Thoracic aorta (tissue), 2 donors: Measurements from ENCODE around the gene ARMC9. TPM values are rescaled to one million over a fixed set of nuclear protein-coding genes. Genes with fewer than 3 reads are reported as not detected.
A peak's percentile ranks its signal among the peaks of the same experiment; 100 is the strongest.

Experiments
- ATAC-seq: fragments of 150-250 bp; one replicate; pipeline ENCODE4 v1.8.0; 2017; ENCODE audit warnings: low read depth; ENCODE audit not compliant: insufficient number of reproducible peaks, low FRiP score
- DNase-seq: peaks from one replicate; pipeline ENCODE4 v3.0.0-alpha.2; 2020; ENCODE audit warnings: low spot score
- H3K27ac ChIP-seq, 2 donors: fragments of 200-600 bp; sonication (generic); 1 replicate in 1 of 2; 2 replicates in 1 of 2; pipeline ENCODE4 v1.5.1; 2016; ENCODE audit warnings: mild to moderate bottlenecking in 2 of 2, moderate library complexity in 2 of 2
- H3K27me3 ChIP-seq: fragments of 200-600 bp; sonication (generic); replicated peaks from 2 replicates; pipeline ENCODE4 v1.6.0; 2016; ENCODE audit warnings: mild to moderate bottlenecking; ENCODE audit not compliant: insufficient read depth
- H3K36me3 ChIP-seq: fragments of 200-600 bp; sonication (generic); one replicate; pipeline ENCODE4 v1.5.1; 2016
- H3K4me1 ChIP-seq, 2 donors: fragments of 200-600 bp; sonication (generic); 1 replicate in 1 of 2; 2 replicates in 1 of 2; pipeline versions ENCODE4 v1.5.1 to v1.6.0; 2016; ENCODE audit warnings: low read depth in 2 of 2, mild to moderate bottlenecking in 1 of 2; ENCODE audit not compliant: control insufficient read depth in 1 of 2
- H3K4me3 ChIP-seq: fragments of 200-600 bp; sonication (generic); 2 replicates; pipeline ENCODE4 v1.5.1; 2016; ENCODE audit warnings: mild to moderate bottlenecking
- H3K9me3 ChIP-seq: fragments of 200-600 bp; sonication (generic); 2 replicates; pipeline ENCODE4 v1.5.1; 2016
- total RNA-seq, 2 donors: library from RNA; depleted of rRNA; stranded (reverse); fragments of >200 nt; gene quantifications; one replicate each; pipeline versions ENCODE4 v1.1.0 to v1.2.3, GENCODE V29; 2016
- TF ChIP-seq, protein P1 (sequence below): fragments of 200-600 bp; sonication (generic); IDR thresholded peaks from one replicate; pipeline ENCODE4 v1.5.1; 2019; ENCODE audit warnings: antibody characterized with exemption

The ARMC9 gene
- total RNA-seq, 2 donors from 2014 or later, result 68.5 to 103 TPM

DNA sequence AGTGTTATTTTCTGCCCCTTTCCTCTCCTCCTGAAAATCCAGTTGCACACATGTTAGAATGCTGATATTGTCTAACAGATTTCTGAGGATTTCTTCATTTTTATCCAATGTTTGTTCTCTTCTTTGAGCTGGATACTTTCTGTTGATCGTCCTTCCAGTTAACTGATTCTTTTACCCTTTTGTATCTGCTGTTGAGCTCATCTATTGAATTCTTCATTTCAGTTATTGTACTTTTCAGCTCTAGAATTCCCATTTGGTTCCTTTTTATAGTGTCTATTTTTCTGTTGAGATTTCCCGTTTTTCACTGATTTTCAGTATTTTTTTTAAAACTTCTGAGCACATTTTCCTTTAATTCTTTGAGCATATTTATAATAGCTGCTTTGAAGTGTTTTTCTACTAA is 119.1 kb downstream of the ARMC9 start:
- TF ChIP-seq, protein P1, sequence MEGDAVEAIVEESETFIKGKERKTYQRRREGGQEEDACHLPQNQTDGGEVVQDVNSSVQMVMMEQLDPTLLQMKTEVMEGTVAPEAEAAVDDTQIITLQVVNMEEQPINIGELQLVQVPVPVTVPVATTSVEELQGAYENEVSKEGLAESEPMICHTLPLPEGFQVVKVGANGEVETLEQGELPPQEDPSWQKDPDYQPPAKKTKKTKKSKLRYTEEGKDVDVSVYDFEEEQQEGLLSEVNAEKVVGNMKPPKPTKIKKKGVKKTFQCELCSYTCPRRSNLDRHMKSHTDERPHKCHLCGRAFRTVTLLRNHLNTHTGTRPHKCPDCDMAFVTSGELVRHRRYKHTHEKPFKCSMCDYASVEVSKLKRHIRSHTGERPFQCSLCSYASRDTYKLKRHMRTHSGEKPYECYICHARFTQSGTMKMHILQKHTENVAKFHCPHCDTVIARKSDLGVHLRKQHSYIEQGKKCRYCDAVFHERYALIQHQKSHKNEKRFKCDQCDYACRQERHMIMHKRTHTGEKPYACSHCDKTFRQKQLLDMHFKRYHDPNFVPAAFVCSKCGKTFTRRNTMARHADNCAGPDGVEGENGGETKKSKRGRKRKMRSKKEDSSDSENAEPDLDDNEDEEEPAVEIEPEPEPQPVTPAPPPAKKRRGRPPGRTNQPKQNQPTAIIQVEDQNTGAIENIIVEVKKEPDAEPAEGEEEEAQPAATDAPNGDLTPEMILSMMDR, result no peak
- Histone ChIP-seq H3K9me3 (no peaks in the 10 kb centered on the region), H3K27ac (no peak overlapping the region), H3K4me1 (peaks cover 2 to 15% of the 10 kb centered on the region in 2 donors), H3K27me3 (no peaks in the 10 kb centered on the region), H3K4me3 (no peak overlapping the region), H3K36me3 (no peaks in the 10 kb centered on the region)
- no peak for DNase-seq
- ATAC-seq, result no peak

DNA sequence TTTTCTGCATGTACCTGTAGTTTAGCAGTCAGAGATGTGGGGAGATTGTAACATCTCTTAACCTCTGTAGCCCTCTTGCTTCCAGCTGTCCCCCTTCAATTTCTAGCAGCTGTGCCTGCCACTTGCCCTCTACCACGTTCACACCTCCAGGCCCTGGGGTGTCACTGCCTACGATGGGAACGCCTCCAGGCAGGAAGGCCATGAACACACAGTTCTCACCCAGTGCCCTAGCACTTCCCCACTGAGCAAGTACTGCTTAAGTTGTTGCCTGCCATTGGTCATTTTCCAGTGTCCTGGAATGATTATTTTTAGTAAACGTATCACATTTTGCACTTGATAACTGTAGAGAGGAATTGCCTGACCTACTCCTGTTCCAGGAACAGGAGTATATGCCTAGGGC is 120.0 kb downstream of the ARMC9 start:
- DNase-seq, result no peak
- H3K4me3 ChIP-seq, result no peak overlapping the region
- H3K9me3 ChIP-seq, result no peaks in the 10 kb centered on the region
- peaks cover 2 to 15% of the 10 kb centered on the region in 2 donors for H3K4me1 ChIP-seq
- TF ChIP-seq, protein P1, result no peak
- no peaks in the 10 kb centered on the region for H3K36me3 ChIP-seq
- no peak overlapping the region for H3K27ac ChIP-seq
- no peak for ATAC-seq
- H3K27me3 ChIP-seq, result no peaks in the 10 kb centered on the region

DNA sequence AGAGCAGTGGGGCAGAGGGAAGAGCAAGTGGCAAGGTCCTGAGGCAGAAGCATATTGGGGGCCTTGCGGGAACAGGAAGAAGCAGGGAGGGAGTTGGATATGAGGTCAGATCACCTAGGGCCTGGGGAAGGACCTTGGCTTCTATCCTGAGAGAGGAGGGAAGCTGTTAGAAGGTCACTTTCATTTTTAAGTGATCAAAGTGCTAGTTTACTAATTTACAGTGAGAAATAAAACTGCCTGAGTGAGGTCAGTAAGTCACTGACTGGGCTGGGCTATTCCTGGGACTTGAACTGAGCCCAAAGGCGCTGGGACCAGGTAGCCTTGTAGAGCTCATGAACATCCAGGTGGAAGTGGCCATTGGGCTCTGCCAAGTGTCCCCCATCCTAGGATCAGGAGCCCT is 120.5 kb downstream of the ARMC9 start:
- no peaks in the 10 kb centered on the region for H3K27me3 ChIP-seq

DNA sequence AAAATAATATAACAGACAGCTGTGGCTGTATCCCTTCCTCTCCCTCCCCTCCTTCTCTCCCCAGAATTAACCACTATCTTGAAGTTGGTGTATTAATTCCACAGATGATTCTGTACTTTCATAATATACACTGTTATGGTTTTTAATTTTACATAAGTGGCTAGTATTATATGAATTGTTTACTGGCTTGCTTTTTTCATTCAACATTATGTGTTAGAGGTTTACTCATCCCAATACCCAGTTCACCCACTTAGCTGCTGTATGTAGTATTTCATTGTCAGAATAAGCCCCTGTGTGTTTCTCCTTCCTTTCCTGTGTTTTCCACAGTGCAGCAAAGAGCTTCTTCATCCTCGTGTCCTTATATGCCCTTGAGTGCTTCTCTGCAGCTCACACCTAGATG is 121.4 kb downstream of the ARMC9 start:
- Histone ChIP-seq H3K36me3 (no peaks in the 10 kb centered on the region), H3K27ac (no peak overlapping the region), H3K27me3 (no peaks in the 10 kb centered on the region), H3K9me3 (no peaks in the 10 kb centered on the region), H3K4me1 (peaks cover 2 to 15% of the 10 kb centered on the region in 2 donors), H3K4me3 (no peak overlapping the region)
- ATAC-seq (no peak), DNase-seq (no peak)
- TF ChIP-seq, protein P1, result no peak

More for the DNA sequence above, 120.5 kb downstream of the ARMC9 start:
- DNase-seq (no peak), ATAC-seq (no peak)
- TF ChIP-seq, protein P1, result no peak
- H3K9me3 ChIP-seq, result no peaks in the 10 kb centered on the region
- H3K4me3 ChIP-seq, result no peak overlapping the region
- H3K27ac ChIP-seq, result no peak overlapping the region
- peaks cover 2 to 15% of the 10 kb centered on the region in 2 donors for H3K4me1 ChIP-seq
- H3K36me3 ChIP-seq, result no peaks in the 10 kb centered on the region

DNA sequence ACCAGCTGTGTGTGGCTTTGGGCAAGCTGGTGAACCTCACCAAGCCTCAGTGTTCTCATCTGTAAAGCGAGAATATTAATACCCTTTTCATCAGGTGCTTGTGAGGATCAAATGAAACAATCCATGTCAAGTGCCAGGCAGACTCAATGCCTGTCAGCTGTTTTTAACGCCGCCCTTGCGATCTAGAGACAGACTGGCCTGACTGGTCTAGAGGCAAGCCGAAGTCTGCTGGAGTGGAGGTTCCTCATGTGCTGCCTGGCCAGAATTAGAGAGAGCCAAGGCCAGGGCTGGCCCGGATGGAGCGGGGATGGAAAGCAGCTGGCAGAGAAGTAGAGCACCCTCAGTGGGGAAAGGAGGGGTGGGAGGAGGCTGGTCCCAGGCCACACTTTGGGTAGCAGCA is 122.6 kb downstream of the ARMC9 start:
- Histone ChIP-seq H3K9me3 (no peaks in the 10 kb centered on the region), H3K4me3 (no peak overlapping the region), H3K4me1 (peaks cover 2 to 15% of the 10 kb centered on the region in 2 donors), H3K36me3 (no peaks in the 10 kb centered on the region), H3K27ac (peak overlapping the region in 1 of 2 donors; percentile 7), H3K27me3 (no peaks in the 10 kb centered on the region)
- TF ChIP-seq, protein P1, result no peak
- DNase-seq, result no peak
- ATAC-seq, result no peak
